OCI-LY3 (cell line): ENCODE results near the gene SORCS1.

Source experiments
- H2AFZ ChIP-seq: fragments of 200-600, 300-600 bp; shearing (Covaris generic); 2 replicates; pipeline ENCODE4 v1.6.0; 2014; ENCODE audit warnings: antibody characterized with exemption, low read depth, low read length
- H3K27ac ChIP-seq: fragments of 200-600, 300-600 bp; sonication (generic); 2 replicates; pipeline ENCODE4 v1.5.1; 2014; ENCODE audit warnings: mild to moderate bottlenecking, low read length, moderate library complexity, mixed read lengths
- H3K27me3 ChIP-seq: fragments of 200-600, 300-600 bp; sonication (generic); 2 replicates; pipeline ENCODE4 v1.6.1; 2014; ENCODE audit warnings: low read depth, low read length, mixed read lengths
- H3K36me3 ChIP-seq: fragments of 200-600, 300-600 bp; sonication (generic); replicated peaks from 2 replicates; pipeline ENCODE3; 2014; ENCODE audit warnings: low read depth, low read length, mixed read lengths
- H3K4me1 ChIP-seq: fragments of 300-600, 200-600 bp; sonication (generic); 2 replicates; pipeline ENCODE4 v1.6.1; 2014; ENCODE audit warnings: low read length, mixed read lengths
- H3K4me2 ChIP-seq: fragments of 200-600, 300-600 bp; sonication (generic); 2 replicates; pipeline ENCODE4 v1.6.1; 2014; ENCODE audit warnings: low read length, mixed read lengths
- H3K4me3 ChIP-seq: fragments of 300-600, 200-600 bp; sonication (generic); 2 replicates; pipeline ENCODE4 v1.5.1; 2014; ENCODE audit warnings: antibody characterized with exemption, mild to moderate bottlenecking, low read length, moderate library complexity
- H3K79me2 ChIP-seq: fragments of 300-600, 200-600 bp; shearing (Covaris generic); 2 replicates; pipeline ENCODE4 v1.6.1; 2014; ENCODE audit warnings: mild to moderate bottlenecking, low read length, mixed read lengths
- H3K9ac ChIP-seq: fragments of 300-600, 200-600 bp; shearing (Covaris generic); 2 replicates; pipeline ENCODE4 v1.6.0; 2014; ENCODE audit warnings: mild to moderate bottlenecking, low read length, moderate library complexity
- H3K9me3 ChIP-seq: fragments of 200-600, 300-600 bp; shearing (Covaris generic); 2 replicates; pipeline ENCODE4 v1.6.1; 2014; ENCODE audit warnings: low read length, mixed read lengths; ENCODE audit not compliant: insufficient read depth
- H4K20me1 ChIP-seq: fragments of 200-600, 300-600 bp; sonication (generic); 2 replicates; pipeline ENCODE4 v1.6.1; 2016; ENCODE audit warnings: low read length, mixed read lengths; ENCODE audit not compliant: insufficient read depth
- EZH2phosphoT487 ChIP-seq: fragments of 200-600 bp; shearing (Covaris generic); IDR thresholded peaks from 2 replicates; pipeline ENCODE4 v1.6.1; 2018; ENCODE audit warnings: antibody characterized with exemption, mixed run types, low read depth
- TF ChIP-seq, protein P1 (sequence below): fragments of 200-600, 300-600 bp; sonication (generic); IDR thresholded peaks from 2 replicates; pipeline ENCODE4 v1.5.1; 2014; ENCODE audit warnings: antibody characterized with exemption, low read length, low read depth

Gene SORCS1

GRCh38 chr10:106567629-106568028 is 596.9 kb downstream of the SORCS1 start:
- H3K4me3 ChIP-seq: no peak overlapping the region
- H3K27ac ChIP-seq: no peak overlapping the region
- no peak for TF ChIP-seq EZH2phosphoT487
- TF ChIP-seq, protein P1, sequence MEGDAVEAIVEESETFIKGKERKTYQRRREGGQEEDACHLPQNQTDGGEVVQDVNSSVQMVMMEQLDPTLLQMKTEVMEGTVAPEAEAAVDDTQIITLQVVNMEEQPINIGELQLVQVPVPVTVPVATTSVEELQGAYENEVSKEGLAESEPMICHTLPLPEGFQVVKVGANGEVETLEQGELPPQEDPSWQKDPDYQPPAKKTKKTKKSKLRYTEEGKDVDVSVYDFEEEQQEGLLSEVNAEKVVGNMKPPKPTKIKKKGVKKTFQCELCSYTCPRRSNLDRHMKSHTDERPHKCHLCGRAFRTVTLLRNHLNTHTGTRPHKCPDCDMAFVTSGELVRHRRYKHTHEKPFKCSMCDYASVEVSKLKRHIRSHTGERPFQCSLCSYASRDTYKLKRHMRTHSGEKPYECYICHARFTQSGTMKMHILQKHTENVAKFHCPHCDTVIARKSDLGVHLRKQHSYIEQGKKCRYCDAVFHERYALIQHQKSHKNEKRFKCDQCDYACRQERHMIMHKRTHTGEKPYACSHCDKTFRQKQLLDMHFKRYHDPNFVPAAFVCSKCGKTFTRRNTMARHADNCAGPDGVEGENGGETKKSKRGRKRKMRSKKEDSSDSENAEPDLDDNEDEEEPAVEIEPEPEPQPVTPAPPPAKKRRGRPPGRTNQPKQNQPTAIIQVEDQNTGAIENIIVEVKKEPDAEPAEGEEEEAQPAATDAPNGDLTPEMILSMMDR: no peak
- no peak overlapping the region for H3K4me2 ChIP-seq
- no peaks in the 10 kb centered on the region for H3K9me3 ChIP-seq
- H3K4me1 ChIP-seq: no peaks in the 10 kb centered on the region
- H2AFZ ChIP-seq: no peak overlapping the region
- no peaks in the 10 kb centered on the region for H4K20me1 ChIP-seq
- H3K36me3 ChIP-seq: no peaks in the 10 kb centered on the region
- no peak overlapping the region for H3K9ac ChIP-seq
- no peaks in the 10 kb centered on the region for H3K27me3 ChIP-seq
- H3K79me2 ChIP-seq: no peaks in the 10 kb centered on the region

DNA sequence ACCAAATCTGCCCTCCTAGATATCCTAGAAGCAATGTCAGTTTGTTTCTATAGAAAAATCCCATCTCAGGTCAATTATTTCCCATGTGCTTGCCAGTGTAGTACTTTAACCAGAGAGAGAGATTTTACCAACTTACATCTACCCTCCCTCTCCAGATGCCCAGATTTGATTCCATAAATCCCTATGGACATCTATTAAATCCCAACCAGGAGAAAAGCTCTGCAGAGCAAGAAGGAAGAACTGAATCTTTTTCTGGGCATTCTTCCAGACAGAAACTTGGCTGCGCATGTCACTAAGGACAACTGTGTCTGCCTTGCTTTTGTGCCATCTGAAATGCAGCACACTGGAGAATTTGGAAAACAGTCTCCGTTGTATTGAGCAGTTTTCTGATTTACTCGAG is 597.6 kb downstream of the SORCS1 start:
- H4K20me1 ChIP-seq: no peaks in the 10 kb centered on the region
- no peak overlapping the region for H3K4me2 ChIP-seq
- no peaks in the 10 kb centered on the region for H3K36me3 ChIP-seq
- H3K79me2 ChIP-seq: no peaks in the 10 kb centered on the region
- no peak for TF ChIP-seq EZH2phosphoT487
- no peak overlapping the region for H3K4me3 ChIP-seq
- no peak overlapping the region for H3K9ac ChIP-seq
- H2AFZ ChIP-seq: no peak overlapping the region
- no peaks in the 10 kb centered on the region for H3K4me1 ChIP-seq
- H3K9me3 ChIP-seq: no peaks in the 10 kb centered on the region
- no peak overlapping the region for H3K27ac ChIP-seq
- H3K27me3 ChIP-seq: no peaks in the 10 kb centered on the region

DNA sequence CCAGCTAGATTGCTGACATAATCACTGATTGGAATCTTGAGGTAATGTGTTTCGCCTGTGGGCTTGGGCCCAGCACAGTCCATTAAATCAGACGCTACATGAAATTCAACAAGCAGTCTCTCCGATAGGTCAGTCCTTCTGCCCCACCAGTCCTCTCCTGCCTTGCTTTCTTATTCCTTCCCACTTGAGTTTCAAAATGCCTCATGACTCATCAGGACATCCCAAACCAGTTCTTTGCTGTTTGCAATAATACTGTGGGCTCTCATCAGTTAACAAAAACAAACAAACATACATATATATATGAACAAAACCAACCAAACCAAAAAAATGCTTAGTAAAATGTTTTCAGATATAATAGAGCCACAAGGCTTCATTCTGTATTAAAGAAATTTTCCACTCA is 599.0 kb downstream of the SORCS1 start:
- Histone ChIP-seq H3K4me2 (no peak overlapping the region), H3K4me1 (no peaks in the 10 kb centered on the region), H3K9ac (no peak overlapping the region), H2AFZ (no peak overlapping the region), H3K27me3 (no peaks in the 10 kb centered on the region), H3K36me3 (no peaks in the 10 kb centered on the region), H3K27ac (no peak overlapping the region), H4K20me1 (no peaks in the 10 kb centered on the region), H3K4me3 (no peak overlapping the region), H3K9me3 (no peaks in the 10 kb centered on the region), H3K79me2 (no peaks in the 10 kb centered on the region)
- TF ChIP-seq, protein P1: no peak
- no peak for TF ChIP-seq EZH2phosphoT487

GRCh38 chr10:106563384-106563783 is 601.1 kb downstream of the SORCS1 start:
- TF ChIP-seq EZH2phosphoT487: no peak
- TF ChIP-seq, protein P1: no peak
- Histone ChIP-seq H3K36me3 (no peaks in the 10 kb centered on the region), H3K4me2 (no peak overlapping the region), H3K27me3 (no peaks in the 10 kb centered on the region), H3K27ac (no peak overlapping the region), H3K9ac (no peak overlapping the region), H3K9me3 (no peaks in the 10 kb centered on the region), H4K20me1 (no peaks in the 10 kb centered on the region), H2AFZ (no peak overlapping the region), H3K79me2 (no peaks in the 10 kb centered on the region), H3K4me3 (no peak overlapping the region), H3K4me1 (no peaks in the 10 kb centered on the region)
